ENCODE data around the gene CBLB.

The CBLB gene

DNA sequence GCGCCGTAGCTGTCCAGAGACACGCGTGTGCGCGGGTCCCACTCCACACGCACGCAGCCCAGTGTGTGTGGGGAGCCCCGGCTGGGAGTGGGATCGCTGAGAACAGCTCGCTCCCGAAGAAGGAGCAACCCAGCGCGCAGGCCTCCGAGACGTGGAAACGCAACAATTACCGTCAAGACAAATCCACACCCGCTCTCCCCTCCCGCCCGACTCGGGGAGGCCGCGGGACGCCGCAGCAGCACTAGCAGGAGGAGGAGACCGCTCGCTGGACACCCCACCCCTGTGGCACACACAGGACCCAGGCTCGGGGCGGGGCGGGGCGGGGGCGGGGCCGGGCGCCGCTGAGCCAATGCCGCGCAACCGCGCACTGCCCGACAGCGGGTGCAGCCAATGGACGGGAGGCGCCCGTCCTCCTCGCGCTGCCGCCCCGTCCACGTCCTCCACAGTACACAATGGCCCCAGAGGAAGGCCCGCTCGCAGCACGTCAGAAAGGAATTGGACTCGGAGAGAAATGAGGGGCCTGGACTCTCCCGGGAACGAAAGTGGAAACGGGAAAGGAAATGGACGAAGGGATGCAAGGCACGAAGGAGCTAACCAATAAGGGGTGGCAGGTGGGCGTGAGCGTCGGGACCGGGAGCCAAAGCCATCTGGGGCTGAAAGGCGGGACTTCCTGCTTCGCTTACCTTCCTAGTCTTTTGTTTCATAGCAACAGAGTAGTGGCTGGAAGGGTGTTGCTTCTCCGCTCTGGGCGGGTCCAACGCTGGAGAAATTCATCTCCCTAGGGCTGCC is at the start of gene CBLB:
Gene CBLB, minus strand, starts transcription at position 271 of the 789 bp plus-strand sequence. CDS start 1,435 bp downstream, outside the sequence.
- DNase-seq = peak; percentile 89

DNA sequence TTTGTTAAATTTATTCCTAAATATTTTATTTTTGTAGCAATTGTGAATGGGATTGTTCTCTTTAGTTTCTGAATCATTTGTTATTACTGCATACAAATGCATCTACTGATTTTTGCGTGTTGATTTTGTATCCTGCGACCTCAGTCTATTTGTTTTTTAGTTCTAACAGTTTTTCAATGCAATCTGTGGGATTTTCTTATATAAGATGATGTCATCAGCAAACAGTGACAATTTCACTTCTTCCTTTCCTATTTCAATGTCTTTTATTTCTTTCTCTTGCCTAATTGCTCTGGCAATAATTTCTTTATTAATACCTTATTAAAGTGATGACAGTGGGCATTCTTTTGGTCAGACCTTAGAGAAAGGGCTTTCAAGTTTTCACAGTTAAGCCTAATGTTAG is 48.0 kb upstream of the CBLB start:
- no peak for DNase-seq

DNA sequence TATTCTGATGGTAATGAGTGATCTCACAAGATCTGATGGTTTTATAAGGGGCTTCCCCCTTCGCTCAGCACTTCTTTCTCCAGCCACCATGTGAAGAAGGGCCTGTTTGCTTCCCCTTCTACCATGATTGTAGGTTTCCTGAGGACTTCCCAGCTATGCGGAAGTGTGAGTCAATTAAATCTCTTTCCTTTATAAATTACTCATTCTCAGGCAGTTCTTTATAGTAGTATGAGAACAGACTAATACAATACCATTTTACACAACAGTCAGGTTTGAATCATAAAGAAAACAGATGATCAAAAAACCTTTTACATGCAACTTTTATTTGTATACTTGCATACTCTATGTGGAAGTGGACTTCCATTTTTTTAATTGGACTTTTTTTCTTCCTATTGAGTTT is 46.7 kb upstream of the CBLB start:
- DNase-seq = no peak

DNA sequence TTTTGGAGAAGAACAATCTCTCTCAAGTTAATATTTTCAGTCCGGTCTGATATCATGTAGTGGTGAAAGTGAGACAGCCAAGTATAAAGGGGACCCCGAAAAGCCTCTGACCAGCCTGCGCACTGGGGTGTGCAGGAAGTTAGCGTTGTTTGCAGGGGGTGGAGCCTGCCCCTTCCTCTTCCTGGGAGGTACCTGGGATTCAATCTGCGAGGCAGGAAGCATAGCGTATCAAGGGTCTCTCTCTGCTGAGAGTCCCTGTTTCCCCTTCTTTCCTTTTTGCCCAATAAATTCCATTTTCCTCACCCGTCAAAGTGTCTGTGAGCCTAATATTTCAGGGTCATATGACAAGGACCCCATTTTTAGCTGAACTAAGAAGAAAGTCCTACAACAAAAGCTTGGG is 44.8 kb upstream of the CBLB start:
- no peak for DNase-seq

DNA sequence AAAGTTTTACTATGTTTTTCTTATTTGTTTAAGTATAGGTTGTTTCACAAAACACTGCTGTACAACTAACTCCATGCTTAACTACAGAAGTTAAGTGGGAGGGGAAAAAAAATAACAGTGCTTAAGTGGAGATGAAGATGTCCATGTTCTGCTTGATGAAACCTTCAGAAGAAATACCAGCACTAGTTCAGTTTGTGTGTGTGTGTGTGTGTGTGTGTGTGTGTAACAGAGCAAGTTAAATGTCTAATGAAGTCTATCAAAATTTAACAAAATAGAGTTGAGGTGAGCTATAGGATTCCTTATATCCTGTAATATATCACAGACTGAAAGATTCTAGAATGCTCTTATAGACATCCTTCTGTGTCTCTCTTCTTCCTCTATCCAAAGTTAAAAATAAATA is 44.1 kb upstream of the CBLB start:
- DNase-seq = no peak

DNA sequence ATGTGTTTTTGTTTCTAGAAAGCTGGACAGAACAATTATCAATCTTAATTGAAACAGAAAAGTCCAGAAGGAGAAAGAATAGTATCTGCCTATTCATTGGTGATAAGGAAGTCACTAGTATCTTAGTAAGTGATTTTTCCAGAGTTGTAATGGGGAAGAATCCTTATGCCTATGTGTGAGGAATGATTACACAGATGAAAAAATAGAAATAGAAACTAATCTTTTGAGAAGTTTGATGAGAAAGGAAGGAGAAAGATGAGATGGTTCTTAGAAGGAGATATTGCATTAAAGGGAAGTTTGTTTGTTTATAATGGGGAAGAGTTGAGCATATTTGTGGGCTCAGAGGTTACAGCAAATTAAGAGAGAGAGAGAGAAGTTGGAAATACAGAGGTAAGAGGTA is 42.7 kb upstream of the CBLB start:
- DNase-seq = no peak

DNA sequence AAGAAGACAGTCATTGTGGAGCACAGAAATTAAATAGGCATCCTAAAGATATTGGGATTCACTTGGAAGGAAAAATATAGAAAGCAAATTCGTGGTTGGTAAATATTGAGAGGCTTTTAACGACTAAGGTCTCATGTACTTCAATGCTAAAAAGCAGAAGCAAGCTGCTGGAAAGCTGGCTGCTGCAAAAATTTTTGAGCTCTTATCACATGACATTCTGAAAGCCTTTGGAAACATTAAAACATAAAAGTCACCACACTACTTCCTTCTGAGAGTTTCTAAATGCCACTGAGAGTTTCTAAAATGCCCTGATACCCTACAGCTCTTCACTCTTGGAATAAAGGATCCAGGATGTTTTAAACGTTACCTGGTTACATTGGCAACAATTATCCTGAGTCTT is 39.0 kb upstream of the CBLB start:
- no peak for DNase-seq

DNA sequence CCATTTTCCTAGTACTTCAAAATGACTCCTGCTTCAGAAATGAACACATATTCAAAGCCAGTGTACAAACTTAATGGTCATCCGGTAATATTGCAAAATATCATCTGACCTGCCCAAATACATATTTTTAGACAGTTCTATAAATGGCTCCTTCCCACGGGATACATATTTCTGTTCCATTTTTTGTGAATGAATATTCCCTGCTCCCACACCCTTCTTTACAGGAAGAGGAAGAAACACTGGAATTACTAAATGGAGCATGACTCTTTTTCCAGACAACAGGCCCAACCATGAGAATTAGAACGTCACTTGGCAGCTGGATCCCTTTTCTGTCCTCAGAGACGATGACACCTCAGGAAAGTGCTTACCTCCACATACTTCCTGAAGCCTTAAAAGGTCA is 38.0 kb upstream of the CBLB start:
- DNase-seq = no peak

DNA sequence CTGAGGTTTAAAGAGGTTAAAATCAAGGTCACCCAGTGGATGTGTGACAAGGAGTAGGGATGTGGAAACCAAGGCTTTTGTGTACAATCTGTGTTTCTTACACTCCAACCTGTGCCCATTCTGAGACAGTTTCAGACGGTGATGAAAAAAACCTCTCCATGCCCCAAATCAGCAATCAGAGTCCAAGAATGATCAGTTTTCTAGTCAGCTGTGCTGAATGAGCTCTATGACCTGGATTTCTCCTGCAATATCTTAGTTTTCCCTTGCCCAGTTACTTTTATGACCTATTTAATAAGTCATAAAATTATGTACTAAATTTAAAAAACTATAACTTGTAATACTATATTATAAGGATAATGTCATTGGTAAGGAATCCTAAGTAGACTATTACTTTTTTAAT is 37.5 kb upstream of the CBLB start:
- no peak for DNase-seq

DNA sequence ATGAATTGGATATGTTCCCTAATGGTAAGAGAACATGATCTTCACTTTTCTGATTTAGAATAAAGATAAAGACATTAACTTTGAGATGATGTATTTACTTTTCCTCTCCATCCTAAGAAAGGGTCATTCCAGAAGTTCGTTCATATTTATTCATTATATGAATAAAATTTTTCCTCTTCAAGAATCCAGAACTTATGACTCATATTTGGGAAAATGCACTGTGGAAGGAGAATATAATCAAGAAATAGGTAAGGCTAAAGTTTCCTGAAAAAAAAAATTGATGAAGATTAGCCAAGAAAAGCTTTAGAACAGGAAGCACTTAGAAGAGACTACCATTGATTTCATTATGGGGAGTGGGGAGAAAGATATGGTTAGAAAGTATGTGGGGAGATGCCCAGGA is 36.5 kb upstream of the CBLB start:
- DNase-seq = no peak

DNA sequence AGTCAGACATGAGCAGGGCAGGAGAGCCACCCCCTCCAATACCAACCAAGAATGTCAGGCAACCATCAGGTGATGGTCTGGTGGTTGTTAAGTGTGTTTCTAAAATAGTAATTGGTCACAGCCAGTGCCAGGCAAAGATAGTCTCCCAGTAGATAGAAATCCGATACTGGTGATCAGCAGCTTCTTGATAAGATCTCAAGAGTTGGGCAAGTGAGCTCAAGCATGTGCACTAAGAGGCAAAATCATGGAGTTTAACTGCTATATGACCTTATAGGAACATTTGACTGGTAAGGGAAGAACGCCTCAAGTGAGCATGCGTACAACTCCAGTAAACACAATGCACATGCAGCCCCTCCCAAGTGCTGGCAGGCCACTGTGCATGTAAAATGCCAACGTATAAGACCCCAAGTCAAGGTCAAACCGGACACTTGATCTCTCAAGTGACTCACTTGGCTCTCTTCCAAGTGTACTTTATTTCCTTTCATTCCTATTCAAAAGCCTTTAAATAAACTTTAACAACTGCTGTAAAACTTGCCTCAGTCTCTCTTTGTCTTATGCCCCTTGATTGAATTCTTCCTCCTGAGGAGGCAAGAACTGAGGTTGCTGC is 36.0 kb upstream of the CBLB start:
- DNase-seq = no peak

DNA sequence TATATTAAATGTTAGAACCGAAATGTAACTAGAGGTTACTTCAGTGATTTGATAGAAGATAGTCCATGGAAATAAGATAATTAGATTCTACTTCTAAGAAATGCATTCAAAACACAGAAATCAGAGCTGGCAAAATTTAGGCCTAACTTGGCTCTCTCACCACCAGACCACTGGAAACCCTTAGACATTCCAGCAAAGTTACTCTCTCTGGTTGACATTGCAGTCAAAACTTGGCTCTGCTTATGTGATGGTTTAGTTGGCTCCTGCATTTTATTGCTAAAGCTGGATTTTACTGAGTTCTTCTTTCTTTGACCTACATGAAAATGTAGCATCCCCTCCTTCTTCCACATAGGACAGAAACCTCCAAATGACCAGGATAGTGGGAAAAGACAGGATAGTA is 35.4 kb upstream of the CBLB start:
- no peak for DNase-seq

DNA sequence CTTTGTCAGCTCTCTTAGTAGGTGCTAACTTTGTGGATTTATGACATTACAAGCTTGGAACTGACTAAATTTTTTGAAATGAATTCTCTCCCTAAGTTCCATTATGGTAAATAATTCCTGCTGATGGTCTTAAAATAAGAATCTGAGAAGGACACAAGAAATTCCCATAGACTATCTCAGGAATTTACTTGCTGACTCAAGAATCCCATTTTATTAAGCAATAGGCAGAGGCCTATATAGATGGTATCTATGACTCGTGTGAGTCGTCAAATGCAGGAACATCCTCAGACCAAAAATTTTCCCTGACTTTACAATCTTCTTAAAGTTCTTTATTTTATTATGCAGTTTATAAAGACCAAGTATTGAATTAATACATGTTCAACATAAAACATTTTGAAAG is 30.7 kb upstream of the CBLB start:
- no peak for DNase-seq

DNA sequence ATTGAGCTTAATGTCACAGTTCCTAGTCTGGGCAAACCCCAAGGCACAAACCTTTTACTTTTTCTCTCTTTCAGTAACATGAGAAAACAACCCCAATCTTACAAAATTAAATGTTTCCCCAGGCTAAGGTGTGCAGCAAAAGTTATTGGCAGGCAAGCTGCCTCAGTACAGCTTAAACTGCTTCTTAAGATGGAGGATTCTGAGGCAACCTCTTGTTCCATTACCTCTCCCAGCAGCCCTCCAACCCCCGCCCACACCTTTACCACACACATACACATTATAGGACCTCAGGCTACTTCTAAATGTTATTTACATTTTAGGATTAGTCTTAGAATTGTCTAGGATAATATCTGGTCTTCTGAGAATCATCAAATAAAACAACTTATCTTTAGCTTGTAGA is 22.3 kb upstream of the CBLB start:
- DNase-seq = no peak

DNA sequence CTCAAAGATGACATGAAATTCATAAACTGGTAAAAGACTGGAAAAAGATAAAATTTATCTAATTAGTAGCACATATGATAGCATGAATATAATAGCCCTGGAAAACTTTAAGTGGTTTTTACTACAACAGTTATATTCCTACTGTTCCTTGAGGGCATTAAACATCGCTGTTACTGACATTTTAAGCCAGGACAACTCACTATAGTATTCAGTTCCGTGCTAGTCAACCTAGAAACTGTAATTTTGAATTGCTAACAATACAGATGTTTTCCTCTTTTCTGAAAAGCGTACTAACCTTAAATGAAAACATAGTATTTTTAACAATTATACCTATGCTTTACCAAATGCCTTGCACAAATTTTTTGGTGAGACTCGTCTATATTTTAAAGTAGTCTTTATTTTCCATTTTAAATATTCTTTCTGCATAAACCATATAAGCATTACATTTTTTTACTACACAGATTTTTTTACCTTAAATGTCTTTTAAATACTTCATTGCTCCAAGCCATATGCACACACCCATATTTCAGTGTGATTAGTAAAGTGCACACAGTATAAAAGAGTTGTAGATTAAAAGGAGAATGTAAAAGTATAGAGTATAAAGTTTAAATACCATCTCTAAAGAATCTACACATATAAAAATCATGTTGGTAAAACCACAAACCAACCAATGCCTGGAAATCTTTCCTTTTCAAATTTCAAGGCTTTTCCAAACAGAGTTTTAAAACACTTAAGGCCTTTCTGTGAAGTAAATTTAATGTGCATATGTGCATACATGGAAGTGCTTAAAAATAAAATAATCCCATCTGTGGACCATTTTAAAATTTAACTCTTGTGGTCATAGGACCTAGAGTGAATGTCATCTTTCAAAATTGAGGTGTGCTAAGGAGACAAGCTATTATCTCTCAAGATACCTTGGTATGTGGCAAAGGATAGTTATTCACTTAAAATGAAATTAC is 20.1 kb upstream of the CBLB start:
- no peak for DNase-seq

DNA sequence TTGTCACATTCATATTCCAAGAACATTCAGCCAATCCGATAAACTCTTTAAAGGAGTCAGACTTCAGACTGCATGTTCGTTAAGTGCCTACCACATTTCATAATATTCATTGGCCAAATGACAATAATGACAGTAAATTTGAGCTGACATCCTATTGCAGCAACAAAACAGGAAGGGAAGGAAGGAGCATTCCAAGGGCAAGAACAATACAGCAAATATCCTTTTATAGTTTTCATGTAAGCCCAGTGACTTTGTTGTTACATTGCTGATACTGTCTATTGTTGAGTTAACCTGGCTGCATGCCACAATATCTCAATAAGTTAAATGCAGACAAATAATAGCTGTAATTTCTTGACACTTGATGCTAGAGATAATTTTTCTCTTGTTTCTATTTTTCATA is 16.4 kb upstream of the CBLB start:
- DNase-seq = no peak

DNA sequence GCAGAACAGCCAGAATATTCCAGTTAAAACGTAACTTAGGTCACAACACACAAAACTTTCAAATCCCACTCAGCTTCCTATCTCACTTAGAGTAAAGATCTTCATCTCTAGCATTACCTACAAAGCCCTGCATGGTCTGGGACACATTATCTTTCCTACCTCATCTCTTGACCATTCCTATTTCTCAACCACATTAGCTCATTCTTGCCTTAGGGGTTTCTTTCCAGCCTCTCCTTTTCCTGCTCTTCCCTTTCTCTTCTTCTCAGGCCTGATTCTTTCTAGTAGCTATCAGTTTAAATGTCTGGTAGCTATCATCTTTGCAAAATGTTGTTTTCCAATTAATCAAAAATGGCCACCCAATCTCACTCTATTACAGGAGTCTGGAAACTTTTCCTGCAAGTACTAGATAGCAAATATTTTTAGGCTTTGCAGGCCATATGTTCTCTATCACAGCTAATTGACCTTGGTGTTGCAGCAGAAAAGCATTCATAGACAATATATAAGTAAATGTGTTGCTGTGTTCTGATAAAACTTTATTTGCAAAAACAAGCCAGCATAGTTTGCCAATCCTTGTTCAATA is 15.1 kb upstream of the CBLB start:
- no peak for DNase-seq

DNA sequence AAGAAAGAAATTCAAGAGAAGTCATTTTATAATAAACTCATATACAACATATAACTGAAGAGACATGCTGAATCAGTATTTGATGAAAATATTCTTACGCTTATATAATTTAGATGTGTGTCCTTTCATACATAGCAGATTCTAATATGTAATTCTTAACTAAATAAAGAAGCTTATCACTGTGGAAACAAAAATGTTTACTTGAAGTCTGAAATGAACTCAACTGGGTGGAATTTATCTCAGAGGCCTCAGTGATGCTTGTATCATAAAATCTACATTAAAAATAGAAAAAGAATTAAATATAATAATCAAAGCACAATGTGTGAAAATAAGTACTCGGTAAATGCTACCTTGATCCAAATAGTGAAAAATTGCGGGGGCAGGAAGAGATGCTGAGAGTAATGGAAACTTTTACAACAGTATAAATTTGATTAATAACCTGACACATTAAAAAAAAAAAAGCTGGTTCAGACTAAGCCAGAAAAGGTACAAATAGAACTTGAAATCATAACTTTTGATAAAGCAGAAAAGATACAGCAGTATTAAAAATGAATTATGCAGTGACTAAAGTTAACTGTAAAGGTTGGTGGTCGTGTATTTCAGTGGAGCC is 12.0 kb upstream of the CBLB start:
- DNase-seq = no peak

DNA sequence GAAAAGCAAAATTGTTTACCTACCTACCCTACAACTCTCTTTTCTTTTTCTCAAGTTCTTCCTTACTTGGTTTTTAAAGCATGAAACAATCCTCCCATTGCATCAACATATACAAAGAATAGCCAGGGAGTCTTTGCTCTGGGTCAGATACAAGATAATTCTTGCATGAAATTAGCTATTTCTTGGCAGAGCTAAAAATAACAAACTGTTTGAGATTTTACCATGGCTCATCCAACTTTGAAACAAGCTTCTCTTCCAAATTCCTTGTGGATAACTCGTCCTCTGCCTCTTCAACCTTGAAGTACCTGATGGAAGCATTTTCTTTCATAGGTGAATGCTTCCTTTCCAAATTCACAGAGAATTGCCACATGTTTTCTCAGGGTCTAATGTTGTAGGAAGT is 9.2 kb upstream of the CBLB start:
- DNase-seq = no peak

DNA sequence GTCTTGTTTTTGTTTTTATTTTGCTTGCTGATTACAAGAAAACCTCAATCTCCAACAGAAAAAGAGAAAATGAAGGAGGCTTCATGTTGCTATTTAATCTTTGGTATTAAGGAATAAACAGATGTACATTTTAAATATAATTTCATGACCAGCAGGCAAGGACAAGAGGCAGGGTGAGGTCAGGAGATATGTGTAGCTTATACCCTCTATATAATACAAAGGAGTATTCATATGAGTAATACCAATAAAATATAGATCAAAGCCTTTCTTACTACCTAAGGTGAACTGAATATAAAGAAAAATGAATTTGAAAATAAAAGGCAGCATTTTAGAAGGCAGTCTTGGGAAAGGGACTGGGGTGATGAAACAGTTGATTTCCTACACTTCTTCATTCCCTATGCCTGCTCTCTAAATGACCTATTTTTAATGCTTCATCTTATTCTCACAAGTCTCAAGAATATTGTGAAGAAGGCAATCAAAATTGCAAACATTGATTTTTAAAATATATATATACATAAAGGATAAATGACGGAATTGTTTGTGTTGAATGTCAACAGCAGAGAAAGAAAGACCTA is 8.6 kb upstream of the CBLB start:
- no peak for DNase-seq

DNA sequence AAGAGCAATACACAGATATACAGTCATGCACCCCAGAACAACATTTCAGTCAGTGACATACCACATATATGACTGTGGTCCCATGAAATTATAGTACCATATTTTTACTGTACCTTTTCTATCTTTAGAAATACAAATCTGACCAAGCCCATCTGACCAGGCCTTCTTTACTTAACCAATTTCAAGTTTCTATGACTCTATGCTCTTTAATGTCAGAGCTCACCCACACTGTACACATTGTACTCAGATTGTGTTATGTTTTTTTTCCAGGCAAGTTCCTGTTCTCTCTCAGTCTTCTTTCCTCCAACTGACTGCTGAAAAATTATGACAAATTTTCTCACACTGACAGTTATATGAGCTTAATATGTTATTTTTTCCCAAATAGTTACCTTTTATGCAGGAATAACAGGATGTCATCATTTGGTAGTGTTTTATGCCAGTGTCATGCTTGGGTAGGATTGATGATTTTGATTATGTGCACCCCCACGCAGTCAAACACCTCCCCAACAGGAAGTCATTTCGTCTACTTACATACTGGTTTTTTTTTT is 8.0 kb upstream of the CBLB start:
- DNase-seq = peak; percentile 35

All from CD4-positive, alpha-beta T cell treated with Interleukin-10 for 1 hour (primary cell).